Testis (tissue), 3 donors: ENCODE results near the gene SNX13. TPM values are rescaled to one million over a fixed set of nuclear protein-coding genes. Genes with fewer than 3 reads are reported as not detected.
"Not testable (repeated sequence)": the region's sequence is repeated elsewhere in the genome, so short reads cannot be mapped to it uniquely, and the experiment has no call there.

Source experiments
- DNase-seq: peaks from one replicate; pipeline ENCODE4 v3.0.0-alpha.2; 2019
- H3K27ac ChIP-seq, 2 donors: fragments of 200-600 bp; sonication (generic); one replicate each; pipeline ENCODE4 v1.5.1; 2019
- H3K27me3 ChIP-seq: fragments of 200-600 bp; sonication (generic); one replicate; pipeline ENCODE4 v1.5.1; 2019
- H3K36me3 ChIP-seq: fragments of 200-600 bp; sonication (generic); one replicate; pipeline ENCODE4 v1.5.1; 2017; ENCODE audit warnings: low read depth; ENCODE audit errors: missing control alignments
- H3K4me1 ChIP-seq: fragments of 200-600 bp; sonication (generic); one replicate; pipeline ENCODE4 v1.5.1; 2019
- H3K4me3 ChIP-seq, 2 donors: fragments of 200-600 bp; sonication (generic); one replicate each; pipeline ENCODE4 v1.5.1; 2017 to 2019
- H3K9me3 ChIP-seq: fragments of 200-600 bp; sonication (generic); one replicate; pipeline ENCODE4 v1.5.1; 2017
- CTCF ChIP-seq, 3 experiments: fragments of 450-650 bp in 2 of 3; fragments of 200-600 bp in 1 of 3; sonication (generic) in 1 of 3; IDR thresholded peaks; one replicate each; pipeline ENCODE4 v1.5.1; 2016 to 2019; ENCODE audit warnings: antibody characterized with exemption in 3 of 3, mild to moderate bottlenecking in 2 of 3, moderate library complexity in 1 of 3
- POLR2A ChIP-seq: fragments of 450-650 bp; IDR thresholded peaks from one replicate; pipeline ENCODE4 v1.6.1; 2017; ENCODE audit warnings: antibody characterized with exemption, mild to moderate bottlenecking, moderate library complexity
- WGBS, 2 donors: methylation state at CpG; one replicate each; pipeline ENCODE4 v1.1.5; 2018; 5-methylcytosine and 5-hydroxymethylcytosine counted together
- intact Hi-C: fragments of 100-400 bp; cut with DNase I; formaldehyde crosslinking; loops from one replicate; pipeline ENCODE4 v1.15.1; 2023; ENCODE audit warnings: low total_unique reads
- polyA plus RNA-seq: library from polyadenylated mRNA; stranded (reverse); fragments of 350-450 nt; fragmentation: Illumina TruSeq; extraction: RNeasy Lipid Tissue Mini Kit (QIAGEN cat#74804); gene quantifications from one replicate; pipeline ENCODE4 v1.2.3, GENCODE V29; 2014; ENCODE audit warnings: low read depth, low replicate concordance; ENCODE audit not compliant: insufficient read depth
- total RNA-seq, 2 donors: library from RNA; depleted of rRNA; stranded (reverse); fragments of >200 nt; gene quantifications; one replicate each; pipeline ENCODE4 v1.2.3, GENCODE V29; 2016

SNX13 gene
- total and polyA plus RNA-seq, 3 donors from 2014 or later, result 37.0 to 73.5 (median 61.8) TPM

- Histone ChIP-seq H3K4me3 (no peak overlapping the region), H3K9me3 (no peaks in the 10 kb centered on the region), H3K27ac (no peak overlapping the region), H3K4me1 (no peaks in the 10 kb centered on the region), H3K36me3 (no peaks in the 10 kb centered on the region), H3K27me3 (no peaks in the 10 kb centered on the region)
- no peak for DNase-seq
- WGBS, 2 donors, result 89 to 93% methylated on average over 1 to 2 of the region's 2 CpGs
- TF ChIP-seq POLR2A (no peak), CTCF (IDR thresholded peaks at IDR 0.05) (no peak)
- intact Hi-C loops, result no loop called here
These were observed 27.0 kb downstream of the SNX13 start for GRCh38 chr7:17913250-17913649.

GRCh38 chr7:17912536-17913235 is 27.6 kb downstream of the SNX13 start:
- Histone ChIP-seq H3K27me3 (no peaks in the 10 kb centered on the region), H3K4me1 (no peaks in the 10 kb centered on the region), H3K9me3 (no peaks in the 10 kb centered on the region), H3K36me3 (no peaks in the 10 kb centered on the region), H3K27ac (no peak overlapping the region), H3K4me3 (no peak overlapping the region)
- no peak for DNase-seq
- no peak for TF ChIP-seq CTCF (IDR thresholded peaks at IDR 0.05)
- TF ChIP-seq POLR2A, result no peak
- 63 to 89% methylated on average over 3 to 5 of the region's 5 CpGs for WGBS, 2 donors
- intact Hi-C loops, result no loop called here

GRCh38 chr7:17912050-17912449 is 28.2 kb downstream of the SNX13 start:
- no peaks in the 10 kb centered on the region for H3K27me3 ChIP-seq
- TF ChIP-seq CTCF (IDR thresholded peaks at IDR 0.05) (no peak), POLR2A (no peak)
- no peaks in the 10 kb centered on the region for H3K36me3 ChIP-seq
- intact Hi-C loops, result no loop called here
- no peak overlapping the region for H3K27ac ChIP-seq
- WGBS, 2 donors, result 0 to 58% methylated on average over 1 of the region's 1 CpG
- no peak overlapping the region for H3K4me3 ChIP-seq
- H3K4me1 ChIP-seq, result no peaks in the 10 kb centered on the region
- DNase-seq, result no peak
- no peaks in the 10 kb centered on the region for H3K9me3 ChIP-seq

- Histone ChIP-seq H3K9me3 (no peaks in the 10 kb centered on the region), H3K4me1 (no peaks in the 10 kb centered on the region), H3K4me3 (no peak overlapping the region), H3K36me3 (no peaks in the 10 kb centered on the region), H3K27ac (no peak overlapping the region), H3K27me3 (no peaks in the 10 kb centered on the region)
- TF ChIP-seq POLR2A (no peak), CTCF (IDR thresholded peaks at IDR 0.05) (no peak)
- WGBS, 2 donors, result 95% methylated on average over 3 of the region's 3 CpGs
- intact Hi-C loops, result no loop called here
- DNase-seq, result no peak
These were observed 29.9 kb downstream of the SNX13 start for GRCh38 chr7:17910377-17910776.

GRCh38 chr7:17909310-17909709 is 31.0 kb downstream of the SNX13 start:
- H3K9me3 ChIP-seq, H3K36me3 ChIP-seq, DNase-seq, H3K4me1 ChIP-seq, H3K27me3 ChIP-seq, intact Hi-C loops, H3K4me3 ChIP-seq, H3K27ac ChIP-seq: not testable (repeated sequence)
- WGBS, 2 donors, result 81 to 97% methylated on average over 4 of the region's 4 CpGs
